Retinal pigment epithelial cell (primary cell): ENCODE data around the gene C7orf25.

ENCODE experiments used
- DNase-seq: peaks from one replicate; pipeline ENCODE4 v3.0.0-alpha.2; 2010; ENCODE audit warnings: low read depth
- H3K4me3 ChIP-seq: 2 replicates; pipeline ENCODE4 v1.5.1; 2011; ENCODE audit warnings: mild to moderate bottlenecking, low read length, control low read depth, moderate library complexity
- CTCF ChIP-seq: conservative IDR thresholded peaks from 2 replicates; pipeline ENCODE4 v1.5.1; 2011; ENCODE audit warnings: low read depth, low read length, control low read depth, inconsistent platforms

The C7orf25 gene

GRCh38 chr7:42929449-42929848 is 17.6 kb upstream of the C7orf25 start:
- DNase-seq: no peak
- H3K4me3 ChIP-seq: no peak overlapping the region
- no peak for TF ChIP-seq CTCF

- TF ChIP-seq CTCF: no peak
- no peak overlapping the region for H3K4me3 ChIP-seq
- no peak for DNase-seq
Measured at GRCh38 chr7:42928754-42929153, 16.9 kb upstream of the C7orf25 start.

GRCh38 chr7:42926204-42926603 is 14.3 kb upstream of the C7orf25 start:
- no peak overlapping the region for H3K4me3 ChIP-seq
- DNase-seq: no peak
- TF ChIP-seq CTCF: no peak

GRCh38 chr7:42925630-42926029 is 13.8 kb upstream of the C7orf25 start:
- TF ChIP-seq CTCF: no peak
- no peak for DNase-seq
- no peak overlapping the region for H3K4me3 ChIP-seq

- TF ChIP-seq CTCF: no peak
- no peak overlapping the region for H3K4me3 ChIP-seq
- DNase-seq: no peak
Measured at GRCh38 chr7:42924223-42924838, 12.5 kb upstream of the C7orf25 start.

- DNase-seq: no peak
- no peak for TF ChIP-seq CTCF
- no peak overlapping the region for H3K4me3 ChIP-seq
Measured at GRCh38 chr7:42922017-42922753, 10.3 kb upstream of the C7orf25 start.

- H3K4me3 ChIP-seq: no peak overlapping the region
- no peak for DNase-seq
- no peak for TF ChIP-seq CTCF
Measured at GRCh38 chr7:42915356-42915755, 3.5 kb upstream of the C7orf25 start.
